ENCODE results near the gene ARHGAP22.

- no peak for TF ChIP-seq EZH2 (IDR thresholded peaks at IDR 0.05; ENCODE audit: low read depth, unreplicated experiment)
- peak; percentile 47 to 49 for TF ChIP-seq CTCF (conservative IDR thresholded peaks at IDR 0.05; ENCODE audit: low read depth in 2 of 2)
- no peak for TF ChIP-seq STAT1 (IDR thresholded peaks at IDR 0.05; ENCODE audit: unreplicated experiment)
- no peak for TF ChIP-seq CREB1 (CRISPR knock-in tag; IDR thresholded peaks at IDR 0.05; ENCODE audit: low read depth)
- no peak for TF ChIP-seq REST (IDR thresholded peaks at IDR 0.05; ENCODE audit: unreplicated experiment)
- no peak for TF ChIP-seq POLR2AphosphoS5 (IDR thresholded peaks at IDR 0.05; ENCODE audit: low read depth)
- no peak for TF ChIP-seq JUNB (IDR thresholded peaks at IDR 0.05; ENCODE audit: unreplicated experiment)
- no peak for TF ChIP-seq ZNF462 (CRISPR knock-in tag; IDR thresholded peaks at IDR 0.05)
- TF ChIP-seq NANOG (IDR thresholded peaks at IDR 0.05; ENCODE audit: borderline replicate concordance), result no peak
- TF ChIP-seq ETS1 (IDR thresholded peaks at IDR 0.05), result no peak
- TF ChIP-seq ZNF331 (CRISPR knock-in tag; IDR thresholded peaks at IDR 0.05; ENCODE audit: low read depth), result no peak
- no peak for TF ChIP-seq EZH2phosphoT487 (IDR thresholded peaks at IDR 0.05; ENCODE audit: unreplicated experiment)
- TF ChIP-seq ZNF114 (CRISPR knock-in tag; IDR thresholded peaks at IDR 0.05), result no peak
These were observed 145.4 kb downstream of the ARHGAP22 start for GRCh38 chr10:48459270-48460150.

Data from GM23338 (cell line).